CMK (cell line): ENCODE measurements around the gene PPP1R14B.
"Not testable (repeated sequence)": the region's sequence is repeated elsewhere in the genome, so short reads cannot be mapped to it uniquely, and the experiment has no call there.

Experiments
- DNase-seq: peaks from one replicate; pipeline ENCODE4 v3.0.0-alpha.2; 2010; ENCODE audit warnings: low read depth

Gene PPP1R14B

DNA sequence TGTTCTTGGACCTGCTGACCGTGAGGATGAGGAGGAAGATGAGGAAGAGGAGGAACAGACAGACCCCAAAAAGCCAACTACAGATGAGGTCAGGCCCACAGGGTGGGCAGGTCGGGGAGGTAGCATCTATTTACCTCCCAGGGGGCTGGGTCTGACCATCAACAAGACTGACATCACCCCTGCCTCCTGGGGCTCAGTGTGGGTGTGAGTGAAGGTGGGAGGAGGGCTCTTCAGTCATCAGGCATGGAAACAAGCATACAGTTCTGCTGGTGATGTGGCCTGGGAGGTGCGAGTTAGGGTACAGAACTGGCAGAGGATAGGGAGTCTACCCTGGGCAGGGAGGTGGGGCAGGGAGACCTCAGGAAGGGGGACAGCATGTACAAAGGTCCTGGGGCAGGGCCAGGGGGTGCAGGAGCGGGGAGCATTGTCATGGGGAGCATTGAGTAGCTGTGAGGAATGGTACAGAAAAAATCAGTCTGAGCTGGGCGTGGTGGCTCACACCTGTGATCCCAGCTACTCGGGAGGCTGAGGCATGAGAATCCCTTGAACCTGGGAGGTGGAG, 13.5 kb upstream of the PPP1R14B start:
- DNase-seq, result no peak

DNA sequence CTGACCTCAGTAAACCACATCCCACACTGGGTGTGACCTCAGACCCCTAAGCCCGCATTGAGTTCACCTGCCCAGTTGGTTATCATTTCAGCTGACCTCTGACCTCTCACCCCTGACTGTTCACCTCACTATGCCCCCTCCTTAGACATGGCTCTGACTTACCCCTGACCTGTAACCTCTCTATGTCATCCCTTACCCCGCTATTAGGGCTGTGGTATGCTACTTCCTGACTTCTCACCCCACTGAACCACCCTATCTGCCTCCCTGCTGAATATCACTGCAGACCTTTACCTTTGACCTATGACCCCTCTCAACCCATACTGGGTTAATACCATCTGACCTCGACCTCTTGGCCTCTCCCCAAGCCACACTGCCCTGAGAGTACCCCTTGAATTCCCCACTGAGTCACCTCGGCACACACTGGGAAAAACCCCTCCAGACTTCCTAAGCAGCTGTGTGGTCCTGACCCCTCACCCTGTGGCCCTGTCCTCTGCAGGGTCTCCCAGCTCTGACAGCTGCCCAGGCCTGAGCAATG, 12.9 kb upstream of the PPP1R14B start:
- no peak for DNase-seq

DNA sequence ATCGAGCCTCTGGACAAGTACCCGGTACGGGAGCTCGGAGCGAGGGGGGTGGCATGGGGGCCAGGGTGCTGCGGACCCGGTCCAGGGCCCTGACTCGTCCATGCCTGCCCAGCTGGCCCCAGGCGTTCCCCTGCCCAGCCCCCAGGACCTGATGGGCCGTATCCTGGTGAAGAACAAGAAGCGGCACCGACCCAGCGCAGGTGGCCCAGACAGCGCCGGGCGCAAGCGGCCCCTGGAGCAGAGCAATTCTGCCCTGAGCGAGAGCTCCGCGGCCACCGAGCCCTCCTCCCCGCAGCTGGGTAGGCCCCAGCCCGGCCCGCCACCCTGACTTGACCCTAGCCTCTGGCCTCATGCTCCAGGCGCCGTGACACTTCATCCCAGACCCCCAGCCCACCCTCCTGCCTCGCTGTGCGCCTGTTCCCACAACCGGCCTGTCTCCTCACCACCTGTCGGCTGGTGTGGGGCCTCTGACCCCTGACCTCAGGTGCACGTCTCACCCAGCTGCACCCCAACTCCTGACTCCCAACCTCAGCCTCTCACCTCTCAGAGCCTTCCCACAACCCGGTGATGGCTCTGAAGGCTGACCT, 12.3 kb upstream of the PPP1R14B start:
- DNase-seq, result no peak

DNA sequence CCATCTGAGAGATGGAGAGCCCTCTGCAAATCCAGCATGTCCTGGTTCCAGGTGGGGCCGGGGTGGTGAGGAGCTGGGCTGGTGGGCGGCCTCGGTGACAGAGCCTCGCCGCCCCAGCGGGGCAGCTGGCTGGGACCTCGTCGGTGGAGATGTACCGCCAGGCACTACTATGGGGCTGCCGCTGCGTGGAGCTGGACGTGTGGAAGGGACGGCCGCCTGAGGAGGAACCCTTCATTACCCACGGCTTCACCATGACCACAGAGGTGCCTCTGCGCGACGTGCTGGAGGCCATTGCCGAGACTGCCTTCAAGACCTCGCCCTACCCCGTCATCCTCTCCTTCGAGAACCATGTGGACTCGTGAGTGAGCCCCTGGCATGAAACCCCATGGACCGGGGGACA, 11.6 kb upstream of the PPP1R14B start:
- DNase-seq, result no peak

DNA sequence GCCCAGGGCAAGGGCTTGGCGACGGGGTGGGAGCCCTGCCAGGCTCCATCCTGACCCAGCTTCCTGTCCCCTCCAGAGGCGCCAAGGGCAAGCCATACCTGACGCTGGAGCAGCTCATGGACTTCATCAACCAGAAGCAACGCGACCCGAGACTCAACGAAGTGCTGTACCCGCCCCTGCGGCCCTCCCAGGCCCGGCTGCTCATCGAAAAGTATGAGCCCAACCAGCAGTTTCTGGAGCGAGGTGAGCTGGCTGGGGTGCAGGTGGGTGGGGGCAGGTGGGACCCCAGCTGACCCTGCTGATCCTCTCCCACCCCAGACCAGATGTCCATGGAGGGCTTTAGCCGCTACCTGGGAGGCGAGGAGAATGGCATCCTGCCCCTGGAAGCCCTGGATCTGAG, 9.6 kb upstream of the PPP1R14B start:
- DNase-seq, result no peak

DNA sequence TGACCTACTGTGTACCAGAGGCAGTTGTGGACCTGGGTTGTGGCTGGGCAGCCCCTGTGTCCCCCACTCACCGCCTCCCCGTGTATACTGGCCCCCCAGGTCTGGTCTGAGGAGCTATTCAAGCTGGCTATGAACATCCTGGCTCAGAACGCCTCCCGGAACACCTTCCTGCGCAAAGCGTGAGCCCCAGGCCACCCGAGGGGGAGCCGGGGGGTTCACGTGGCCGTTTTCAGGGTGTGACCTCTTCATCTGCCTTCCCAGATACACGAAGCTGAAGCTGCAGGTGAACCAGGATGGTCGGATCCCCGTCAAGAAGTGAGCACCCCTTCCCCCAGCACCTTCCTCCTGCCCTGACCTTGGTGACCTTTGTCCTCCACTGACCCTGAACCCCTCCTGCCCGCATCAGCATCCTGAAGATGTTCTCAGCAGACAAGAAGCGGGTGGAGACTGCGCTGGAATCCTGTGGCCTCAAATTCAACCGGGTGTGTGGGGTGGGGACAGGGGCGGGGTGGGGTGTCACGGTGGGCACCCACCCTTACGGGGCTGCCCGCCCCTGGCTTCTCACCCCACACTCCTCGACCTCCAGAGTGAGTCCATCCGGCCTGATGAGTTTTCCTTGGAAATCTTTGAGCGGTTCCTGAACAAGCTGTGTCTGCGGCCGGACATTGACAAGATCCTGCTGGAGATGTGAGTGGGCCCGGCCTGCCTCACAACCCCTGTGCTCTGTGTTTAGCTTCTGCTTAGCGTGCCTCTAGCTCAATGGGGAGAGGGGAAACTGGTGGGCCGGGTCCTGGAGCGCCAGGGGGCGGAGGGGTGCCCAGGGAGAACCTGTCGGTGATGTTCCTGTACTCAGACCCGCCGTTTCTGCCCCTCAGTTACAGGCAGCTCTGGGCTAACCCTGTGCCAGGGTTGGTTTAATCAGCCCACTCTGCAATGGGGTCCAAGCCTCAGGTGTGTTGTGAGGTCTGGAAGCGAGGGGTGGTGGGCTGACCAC, 8.7 kb upstream of the PPP1R14B start:
- no peak for DNase-seq

DNA sequence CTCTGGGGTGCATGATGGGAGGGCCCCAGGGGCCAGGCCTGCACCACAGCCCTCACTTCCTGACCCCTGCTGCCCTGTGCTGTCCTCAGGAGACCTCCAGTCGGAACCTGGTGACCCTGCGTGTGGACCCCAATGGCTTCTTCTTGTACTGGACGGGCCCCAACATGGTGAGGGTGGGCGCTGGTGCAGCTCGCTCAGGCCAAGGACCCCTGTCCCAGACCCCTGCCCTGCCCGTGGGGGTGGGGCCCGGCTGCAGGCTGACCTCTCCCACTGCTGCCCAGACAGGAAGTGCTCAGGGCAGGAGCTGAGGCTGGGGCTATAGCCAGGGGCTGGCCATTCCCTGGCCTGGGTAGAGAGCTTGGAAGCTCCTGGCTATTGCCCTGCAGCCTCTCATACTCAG, 7.6 kb upstream of the PPP1R14B start:
- DNase-seq, result no peak

DNA sequence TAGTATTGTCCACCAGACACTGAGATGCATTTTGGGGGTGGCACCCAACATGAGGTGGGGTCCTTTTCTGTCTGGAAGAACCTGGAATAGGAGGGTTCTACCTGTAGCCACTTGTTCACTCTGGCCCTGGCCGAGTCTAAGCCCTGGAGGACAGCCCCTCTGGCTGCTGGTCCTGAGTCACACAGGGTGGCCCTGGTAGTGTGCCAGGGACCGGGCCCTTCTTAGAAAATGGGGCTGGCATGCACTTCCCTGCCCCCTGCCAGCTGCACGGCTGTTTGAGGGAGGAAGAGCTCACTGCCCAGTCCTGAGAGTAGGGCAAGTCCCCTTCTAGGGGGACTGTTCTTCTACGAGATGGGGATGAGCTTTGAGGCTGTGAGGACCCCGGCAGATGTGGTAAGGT, 6.7 kb upstream of the PPP1R14B start:
- no peak for DNase-seq

DNA sequence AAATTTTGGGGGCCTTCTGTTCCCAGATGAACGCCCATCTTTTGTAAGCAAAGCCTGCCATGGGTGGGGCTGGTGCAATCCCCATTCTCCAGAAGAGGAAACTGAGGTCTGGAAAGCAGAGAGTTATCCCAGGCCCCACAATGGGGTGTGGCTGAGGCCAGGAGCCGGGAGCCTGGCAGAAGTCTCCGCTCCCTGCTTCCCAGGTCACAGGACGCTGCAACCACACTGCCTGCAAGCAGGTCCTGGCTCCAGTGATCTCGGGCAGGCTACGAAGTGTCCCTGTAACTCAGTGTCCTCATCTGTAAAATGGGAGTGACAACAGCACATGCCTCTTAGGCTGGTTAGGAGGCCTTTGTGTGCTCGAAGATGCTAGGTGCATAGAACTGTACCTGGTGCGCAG, 6.3 kb upstream of the PPP1R14B start:
- DNase-seq, result no peak

DNA sequence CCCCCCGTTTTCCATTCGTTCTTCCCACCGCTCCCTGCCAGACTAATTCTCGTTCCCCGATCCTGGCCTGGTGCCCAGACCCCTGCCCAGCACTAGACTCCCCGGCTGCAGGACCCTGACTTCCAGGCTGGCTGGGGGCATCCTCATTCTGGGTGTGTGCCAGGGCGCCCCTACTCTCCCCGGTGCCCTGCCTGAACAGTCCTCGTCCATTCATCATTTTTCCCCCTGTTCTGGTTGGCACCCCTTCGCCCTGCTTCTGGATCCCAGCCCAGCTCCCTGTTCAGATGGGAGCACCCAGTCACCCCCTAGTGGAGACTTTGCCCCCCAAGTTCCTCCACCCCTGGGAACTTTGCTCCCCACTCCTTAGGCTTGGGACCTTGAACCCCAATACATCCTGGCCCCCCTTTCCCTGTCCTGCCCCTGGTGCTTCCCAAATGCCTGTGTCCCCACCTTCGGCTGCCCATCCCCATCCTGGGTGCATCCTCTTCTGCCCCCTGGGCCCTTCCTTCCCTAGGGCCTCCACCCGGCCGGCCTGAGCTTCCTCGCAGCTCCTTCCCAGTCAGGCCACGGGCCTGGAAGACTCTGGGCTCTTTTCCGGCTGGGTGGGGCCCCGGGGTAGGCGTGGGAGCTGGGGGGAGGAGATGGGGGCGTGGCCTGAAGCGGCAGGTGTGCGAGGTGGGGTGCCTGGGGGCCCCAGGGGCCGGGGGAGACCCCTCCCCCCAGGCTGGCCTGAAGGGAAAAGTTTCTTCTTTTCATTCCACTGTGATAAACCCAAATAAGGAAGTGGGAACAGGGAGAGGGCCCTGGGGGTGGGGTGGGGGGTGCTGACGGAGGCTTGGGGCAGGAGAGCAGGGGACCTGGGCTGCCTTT, 5.5 kb upstream of the PPP1R14B start:
- DNase-seq, result no peak

DNA sequence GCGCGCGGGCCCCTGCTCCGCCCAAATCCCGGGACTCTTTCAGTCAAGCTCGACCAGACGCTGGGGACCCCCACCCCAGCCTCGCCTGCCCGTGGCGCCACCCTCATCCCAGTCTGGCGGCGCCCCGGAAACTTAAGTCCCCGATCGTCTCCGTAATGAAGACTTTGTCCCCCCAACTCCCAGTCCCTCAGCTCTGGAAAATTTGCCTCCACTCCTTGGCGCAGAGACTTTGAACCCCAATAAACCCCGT, 4.9 kb upstream of the PPP1R14B start:
- no peak for DNase-seq

DNA sequence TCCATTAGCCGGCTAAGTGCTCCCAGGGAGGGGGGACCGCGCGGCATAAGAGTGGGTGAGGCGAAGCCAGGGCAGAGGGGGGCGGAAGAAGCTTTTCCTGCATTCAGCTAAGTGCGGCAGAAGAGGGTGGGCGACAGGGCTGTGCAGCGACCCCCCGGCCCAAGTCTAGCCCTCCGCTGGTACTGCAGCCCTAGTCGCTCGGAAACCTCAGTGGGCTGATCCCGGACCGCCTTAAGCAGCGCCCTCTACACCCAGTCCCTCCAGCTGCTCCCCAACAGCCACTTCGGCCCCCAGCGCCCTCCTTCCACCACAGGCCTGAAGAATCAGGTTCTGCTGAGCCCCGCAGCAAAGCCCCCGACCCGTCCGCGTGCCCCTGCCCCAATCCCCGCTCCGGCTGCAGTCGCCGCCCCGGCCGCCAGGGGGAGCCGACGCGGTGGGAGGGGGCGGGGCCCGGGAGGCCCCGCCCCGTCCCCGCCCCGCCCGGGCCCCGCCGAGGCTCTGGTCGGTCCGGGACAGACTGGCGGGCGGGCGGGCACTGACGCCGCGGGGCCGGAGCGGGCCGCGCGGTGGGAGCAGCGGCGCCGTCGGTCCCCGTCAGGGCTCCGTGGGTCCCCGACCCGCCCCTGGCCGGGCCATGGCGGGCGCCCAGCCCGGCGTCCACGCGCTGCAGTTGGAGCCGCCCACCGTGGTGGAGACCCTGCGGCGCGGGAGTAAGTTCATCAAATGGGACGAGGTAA, 4.4 kb upstream of the PPP1R14B start, which contains the start of gene PLCB3:
PLCB3 (plus strand) TSS at position 515 of the 737 bp plus-strand sequence; CDS start at position 635, 120 bp downstream.
- DNase-seq, result no peak

DNA sequence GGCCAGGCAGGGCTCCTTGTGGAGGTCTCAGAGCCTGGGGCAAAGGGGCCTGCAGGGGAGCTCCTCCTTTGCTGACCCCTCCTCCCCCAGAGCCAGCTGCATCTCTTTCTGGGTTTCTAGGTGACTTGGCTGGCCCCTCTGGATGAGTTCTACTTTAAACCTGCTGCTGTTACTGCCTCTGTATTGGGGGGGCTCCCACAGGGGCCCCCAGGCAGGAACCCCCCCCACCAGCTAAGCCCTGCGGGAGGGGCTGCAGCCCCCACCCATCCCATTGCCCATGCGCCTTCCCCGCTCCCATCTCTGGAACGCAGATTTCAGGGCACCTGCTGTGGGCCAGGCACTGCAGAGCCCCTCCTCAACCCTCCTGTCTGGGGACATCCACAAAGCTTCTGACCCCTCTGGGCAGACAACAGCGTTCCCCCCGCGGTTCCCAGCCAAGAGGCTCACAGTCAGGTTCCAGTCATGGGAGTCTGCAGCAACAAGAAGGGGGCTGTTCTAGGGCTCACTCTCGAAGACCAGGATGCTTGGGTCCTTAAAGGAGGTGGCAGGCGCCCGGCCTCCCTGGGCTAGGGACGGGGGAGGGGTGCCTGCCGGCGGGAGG, 3.8 kb upstream of the PPP1R14B start:
- no peak for DNase-seq

DNA sequence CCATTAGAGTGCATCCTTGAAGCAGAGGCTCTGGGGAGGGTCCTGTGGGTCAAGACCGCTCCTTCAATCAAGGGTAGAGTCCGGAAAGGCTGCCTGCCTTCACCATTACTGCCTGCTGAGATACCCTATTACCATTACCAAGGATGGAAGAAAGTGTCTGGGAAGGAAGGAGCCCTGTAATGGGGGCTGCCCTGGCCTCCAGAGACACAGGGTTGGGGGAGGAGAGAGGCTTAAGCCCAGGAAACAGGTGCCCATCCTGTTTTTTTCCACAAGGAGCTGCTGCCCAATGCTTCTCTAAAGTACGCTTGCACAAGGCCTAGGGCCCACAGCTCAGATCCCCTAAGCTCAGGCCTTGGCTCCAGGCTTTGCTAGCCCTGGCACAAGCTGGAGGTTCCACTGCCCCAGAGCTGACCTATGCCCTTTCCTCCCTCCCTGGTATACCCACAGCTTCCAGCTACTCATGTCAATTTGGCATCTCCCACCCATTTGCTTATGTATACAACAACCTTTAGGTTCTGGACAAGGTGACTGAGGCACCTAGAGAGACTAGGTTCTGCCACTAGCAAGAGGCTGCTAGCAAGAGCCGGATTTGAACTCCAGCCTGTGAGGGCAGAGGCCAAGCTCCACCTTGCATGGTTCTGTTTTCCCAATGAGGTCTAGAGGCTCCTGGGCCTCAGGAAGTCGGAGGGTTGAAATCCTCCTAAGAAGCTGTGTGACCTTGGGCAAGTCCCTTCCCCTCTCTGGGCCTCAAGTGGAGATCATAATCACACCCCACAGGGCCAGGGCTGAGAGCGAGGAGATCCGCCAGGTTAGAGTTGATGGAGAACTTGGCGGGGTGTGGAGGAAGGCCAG, 3.0 kb upstream of the PPP1R14B start:
- DNase-seq, result no peak

DNA sequence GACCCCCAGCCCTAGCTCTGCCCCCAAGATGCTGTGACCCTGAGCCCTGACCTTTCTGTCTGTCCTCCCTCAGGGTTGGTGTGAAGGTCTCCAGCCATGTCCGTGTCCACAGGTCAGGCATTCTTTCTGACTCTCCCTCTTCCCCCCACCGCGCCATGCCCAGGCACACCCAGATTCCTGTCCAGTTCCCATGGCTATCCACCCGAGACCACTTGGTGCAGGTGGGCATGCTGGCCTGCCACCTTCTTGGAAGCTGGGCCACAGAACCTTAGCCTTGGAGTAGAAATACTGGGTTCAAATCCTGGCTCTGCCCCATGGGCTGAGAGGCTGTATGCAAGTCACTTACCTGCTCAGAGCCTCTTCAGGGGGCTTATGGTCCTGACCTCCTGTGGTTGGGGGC, 2.3 kb upstream of the PPP1R14B start:
- DNase-seq, result no peak

DNA sequence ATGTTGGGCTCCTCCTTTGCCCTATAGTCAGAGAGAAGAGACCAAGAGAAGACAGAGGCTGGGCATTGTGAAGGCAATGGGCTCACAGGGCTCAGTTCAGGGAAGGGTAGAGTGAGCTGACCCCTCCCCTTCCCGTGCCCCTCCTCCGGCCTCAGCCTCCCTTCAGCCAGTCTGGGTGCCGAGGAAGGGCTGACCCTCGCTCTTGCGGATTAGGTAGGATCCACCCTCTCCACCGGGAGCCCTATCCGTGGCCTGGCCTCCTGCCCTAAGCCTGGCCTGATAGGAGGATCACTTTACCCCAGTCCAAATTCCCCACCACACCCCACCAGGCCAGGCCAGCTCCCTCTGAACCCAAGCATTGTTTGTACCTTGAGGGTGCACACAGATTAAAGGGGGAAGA, 1.8 kb upstream of the PPP1R14B start:
- no peak for DNase-seq

DNA sequence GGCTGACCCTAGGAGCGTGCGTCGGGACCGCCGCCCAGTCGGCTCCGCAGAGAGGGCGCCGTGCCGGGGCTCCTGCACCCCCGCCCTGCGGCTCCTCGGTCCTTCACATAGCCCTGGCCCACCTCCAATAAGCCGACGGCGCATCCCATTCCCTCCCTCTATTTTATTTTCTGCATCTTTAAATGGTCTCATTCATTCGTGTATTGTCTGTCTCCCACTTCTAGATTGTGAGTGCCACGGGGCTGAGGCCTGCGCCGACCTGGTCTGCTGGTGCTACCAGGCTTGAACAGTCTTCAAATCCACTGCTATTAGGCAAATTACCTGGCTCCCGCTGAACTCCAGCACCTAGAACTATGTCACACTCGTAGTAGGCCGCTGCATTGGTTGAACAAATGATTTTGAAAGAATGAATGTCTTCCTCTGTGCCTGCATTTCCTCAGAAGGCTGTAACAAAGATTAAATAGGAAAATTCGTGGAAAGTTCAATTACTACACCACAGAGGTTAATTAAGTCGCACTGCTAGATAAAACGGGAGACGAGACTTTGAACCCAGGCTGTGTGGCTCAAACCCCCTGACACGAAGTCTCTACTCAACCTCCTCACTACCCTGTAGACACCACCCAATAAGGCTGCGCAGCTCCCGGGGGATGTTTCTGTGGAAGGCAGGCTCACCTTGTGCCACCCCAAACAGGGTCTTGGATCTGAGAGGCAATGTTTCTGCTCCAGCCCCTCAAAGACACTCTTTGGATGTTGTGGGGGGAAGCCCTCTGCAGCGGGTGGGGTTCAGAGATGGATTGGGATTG, 1.2 kb upstream of the PPP1R14B start:
- DNase-seq, result no peak

DNA sequence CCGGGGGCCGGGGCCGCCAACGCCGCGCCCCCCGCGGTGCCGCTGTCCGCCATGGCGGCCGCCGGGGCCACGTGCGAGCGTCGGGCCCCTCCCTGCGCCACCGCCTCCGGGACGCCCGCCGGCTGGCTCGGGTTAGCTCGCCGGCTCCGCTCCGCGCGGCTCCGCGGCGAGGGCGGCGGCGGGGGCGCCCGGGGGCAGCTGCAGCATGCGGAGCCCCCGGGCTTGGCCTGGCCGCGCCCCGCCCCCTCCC, 197 bp downstream of the PPP1R14B start:
- DNase-seq, result not testable (repeated sequence)

DNA sequence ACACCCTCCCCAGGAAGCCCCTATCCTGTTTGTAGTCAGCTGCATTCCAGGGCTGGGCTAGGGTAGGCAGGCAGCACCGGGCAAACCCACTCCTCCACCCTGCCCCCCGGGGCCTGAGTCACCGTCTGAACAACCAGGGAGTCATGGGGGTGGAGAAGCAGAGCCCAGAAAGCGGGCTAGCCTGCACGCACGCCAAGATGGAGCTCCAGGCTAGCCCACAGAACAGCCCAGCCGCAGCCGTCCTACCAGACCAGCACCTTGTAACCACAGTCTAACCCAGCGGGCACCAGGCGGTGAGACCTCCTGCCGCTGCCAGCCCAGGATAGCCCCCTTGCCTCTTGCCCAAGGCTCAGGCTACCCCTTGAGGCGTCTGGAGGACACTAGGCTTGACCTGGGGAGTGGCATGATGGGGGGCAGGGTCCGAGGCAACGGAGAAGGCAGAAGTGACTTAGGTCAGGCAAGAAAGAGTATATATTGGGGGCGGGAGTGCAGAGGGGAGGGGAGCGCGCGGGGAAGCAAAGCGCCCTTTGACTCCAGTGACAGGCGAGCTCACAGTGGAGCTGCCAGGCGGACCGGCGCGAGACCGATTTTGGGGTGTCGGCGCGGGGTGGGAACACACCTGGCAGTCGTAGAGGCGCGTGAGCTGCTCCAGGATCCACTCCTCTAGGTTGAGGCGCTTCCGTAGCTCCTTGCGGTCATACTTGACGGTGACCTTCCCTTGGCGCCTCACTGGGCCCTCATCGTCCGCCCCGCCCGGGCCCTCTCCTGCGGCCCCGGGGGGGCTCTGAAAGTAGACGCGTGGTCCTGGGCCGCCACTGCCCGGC, 734 bp downstream of the PPP1R14B start:
- no peak for DNase-seq
